NCI-H510A treated with DMSO at 0.1 percent for 48 hours (cell line): ENCODE data around the gene MACROD2.

ENCODE experiments used
- DNase-seq: peaks from one replicate; lab custom pipeline; 2025; lab: John Stamatoyannopoulos, UW

The MACROD2 gene

GRCh38 chr20:14817101-14817500, 821.8 kb downstream of the MACROD2 start:
- DNase-seq = no peak

- no peak for DNase-seq
Measured at GRCh38 chr20:14820771-14821170, 825.5 kb downstream of the MACROD2 start.

- no peak for DNase-seq
Measured at GRCh38 chr20:14821251-14821650, 825.9 kb downstream of the MACROD2 start.

GRCh38 chr20:14824996-14825395, 829.7 kb downstream of the MACROD2 start:
- DNase-seq = no peak

- no peak for DNase-seq
Measured at GRCh38 chr20:14826543-14827313, 831.4 kb downstream of the MACROD2 start.

GRCh38 chr20:14828459-14828858, 833.1 kb downstream of the MACROD2 start:
- DNase-seq = no peak

GRCh38 chr20:14829906-14830305, 834.6 kb downstream of the MACROD2 start:
- DNase-seq = peak; percentile 23

GRCh38 chr20:14830466-14830865, 835.1 kb downstream of the MACROD2 start:
- DNase-seq = no peak

GRCh38 chr20:14830899-14831298, 835.6 kb downstream of the MACROD2 start:
- no peak for DNase-seq

- no peak for DNase-seq
Measured at GRCh38 chr20:14832630-14833029, 837.3 kb downstream of the MACROD2 start.

- no peak for DNase-seq
Measured at GRCh38 chr20:14838663-14839628, 843.6 kb downstream of the MACROD2 start.

- DNase-seq = no peak
Measured at GRCh38 chr20:14845199-14846160, 850.2 kb downstream of the MACROD2 start.

GRCh38 chr20:14848806-14849205, 853.5 kb downstream of the MACROD2 start:
- DNase-seq = no peak

- peak; percentile 76 for DNase-seq
Measured at GRCh38 chr20:14853079-14853478, 857.8 kb downstream of the MACROD2 start.

- no peak for DNase-seq
Measured at GRCh38 chr20:14855171-14855570, 859.9 kb downstream of the MACROD2 start.

GRCh38 chr20:14859627-14860026, 864.3 kb downstream of the MACROD2 start:
- no peak for DNase-seq

GRCh38 chr20:14860410-14860814, 865.1 kb downstream of the MACROD2 start:
- DNase-seq = peak; percentile 92

GRCh38 chr20:14861028-14861699, 865.8 kb downstream of the MACROD2 start:
- DNase-seq = peak; percentile 60

GRCh38 chr20:14865169-14865568, 869.9 kb downstream of the MACROD2 start:
- no peak for DNase-seq

- DNase-seq = no peak
Measured at GRCh38 chr20:14865731-14866130, 870.4 kb downstream of the MACROD2 start.

GRCh38 chr20:14866841-14867514, 871.7 kb downstream of the MACROD2 start:
- DNase-seq = peak; percentile 45
